Left lung (tissue), 10 donors: ENCODE data around the gene MBNL1. TPM values are rescaled to one million over a fixed set of nuclear protein-coding genes. Genes with fewer than 3 reads are reported as not detected.

Experiments
- ATAC-seq: fragments of 200-7000 bp; cut with Tn5 transposase; one replicate; pipeline ENCODE4 v1.9.1; 2020; ENCODE audit warnings: moderate library complexity
- DNase-seq, 4 donors: peaks; one replicate each; pipeline ENCODE4 v3.0.0-alpha.2; 2013 to 2020
- H3K27ac ChIP-seq, 2 donors: fragments of 200-600 bp; sonication (generic) in 1 of 2; one replicate each; pipeline versions ENCODE4 v1.5.0 to v1.8.0; 2020 to 2021
- H3K27me3 ChIP-seq, 2 donors: fragments of 200-600 bp; sonication (generic) in 1 of 2; one replicate each; pipeline versions ENCODE4 v1.5.0 to v1.8.0; 2020 to 2021
- H3K36me3 ChIP-seq, 2 donors: fragments of 200-600 bp; sonication (generic) in 1 of 2; one replicate each; pipeline versions ENCODE4 v1.5.0 to v1.8.0; 2020 to 2021
- H3K4me1 ChIP-seq, 2 donors: fragments of 200-600 bp; one replicate each; pipeline ENCODE4 v1.8.0; 2021
- H3K4me3 ChIP-seq, 2 donors: fragments of 200-600 bp; sonication (generic) in 1 of 2; one replicate each; pipeline versions ENCODE4 v1.5.0 to v1.8.0; 2020 to 2021; ENCODE audit warnings: mild to moderate bottlenecking in 1 of 2
- H3K9me3 ChIP-seq, 2 donors: fragments of 200-600 bp; sonication (generic) in 1 of 2; one replicate each; pipeline versions ENCODE4 v1.5.0 to v1.8.0; 2020 to 2021
- intact Hi-C, 2 donors: fragments of 100-400 bp; cut with DNase I; formaldehyde crosslinking; loops; one replicate each; pipeline versions ENCODE4 v1.11.2 to v1.14.2; 2022
- polyA plus RNA-seq, 6 donors: library from polyadenylated mRNA; unstranded; fragments of 120-200 nt; gene quantifications; one replicate each; pipeline ENCODE4 v1.2.1, GENCODE V29; 2013; ENCODE audit not compliant: insufficient read length in 6 of 6
- total RNA-seq, 2 donors: library from RNA; stranded (reverse); fragmentation: NEBNext Ultra II Directional; extraction: Animal tissue kit (Norgen Biotek cat#: 25700); gene quantifications; one replicate each; pipeline ENCODE4 v1.2.1, GENCODE V29; 2021
- TF ChIP-seq, protein P1 (sequence below), 2 donors: fragments of 200-600 bp; sonication (generic) in 1 of 2; IDR thresholded peaks; one replicate each; pipeline versions ENCODE4 v1.5.0 to v1.8.0; 2021; ENCODE audit warnings: antibody characterized with exemption in 2 of 2
- donor health status: DM: no; HTN: yes; CAD: no.
- donor health status: DM: no; HTN: no; CAD: no.

MBNL1 gene
- total and polyA plus RNA-seq, 8 donors: 92.3 to 246 (median 109) TPM

GRCh38 chr3:152389316-152389934 is 120.7 kb downstream of the MBNL1 start:
- intact Hi-C loops: loop anchor here in 1 of 2 donors (10.0 kb wide), 1 partner anchor 55 kb away; no protein-coding TSS in a partner anchor
- Histone ChIP-seq H3K9me3 (no peaks in the 10 kb centered on the region), H3K27me3 (no peaks in the 10 kb centered on the region), H3K27ac (peak overlapping the region in 1 of 2 donors; percentile 60), H3K36me3 (no peaks in the 10 kb centered on the region), H3K4me3 (no peak overlapping the region), H3K4me1 (peaks cover 41 to 62% of the 10 kb centered on the region in 2 donors)
- DNase-seq (no peak), ATAC-seq (peak; percentile 16)
- TF ChIP-seq, protein P1, sequence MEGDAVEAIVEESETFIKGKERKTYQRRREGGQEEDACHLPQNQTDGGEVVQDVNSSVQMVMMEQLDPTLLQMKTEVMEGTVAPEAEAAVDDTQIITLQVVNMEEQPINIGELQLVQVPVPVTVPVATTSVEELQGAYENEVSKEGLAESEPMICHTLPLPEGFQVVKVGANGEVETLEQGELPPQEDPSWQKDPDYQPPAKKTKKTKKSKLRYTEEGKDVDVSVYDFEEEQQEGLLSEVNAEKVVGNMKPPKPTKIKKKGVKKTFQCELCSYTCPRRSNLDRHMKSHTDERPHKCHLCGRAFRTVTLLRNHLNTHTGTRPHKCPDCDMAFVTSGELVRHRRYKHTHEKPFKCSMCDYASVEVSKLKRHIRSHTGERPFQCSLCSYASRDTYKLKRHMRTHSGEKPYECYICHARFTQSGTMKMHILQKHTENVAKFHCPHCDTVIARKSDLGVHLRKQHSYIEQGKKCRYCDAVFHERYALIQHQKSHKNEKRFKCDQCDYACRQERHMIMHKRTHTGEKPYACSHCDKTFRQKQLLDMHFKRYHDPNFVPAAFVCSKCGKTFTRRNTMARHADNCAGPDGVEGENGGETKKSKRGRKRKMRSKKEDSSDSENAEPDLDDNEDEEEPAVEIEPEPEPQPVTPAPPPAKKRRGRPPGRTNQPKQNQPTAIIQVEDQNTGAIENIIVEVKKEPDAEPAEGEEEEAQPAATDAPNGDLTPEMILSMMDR (IDR thresholded peaks at IDR 0.05): no peak

GRCh38 chr3:152390647-152391046 is 121.9 kb downstream of the MBNL1 start:
- ATAC-seq (no peak), DNase-seq (no peak)
- peaks cover 0 to 3% of the 10 kb centered on the region in 2 donors for H3K36me3 ChIP-seq
- no peak overlapping the region for H3K4me3 ChIP-seq
- intact Hi-C loops: no loop called here
- peak overlapping the region; percentile 13 to 49 for H3K27ac ChIP-seq
- H3K4me1 ChIP-seq: peaks cover 41 to 56% of the 10 kb centered on the region in 2 donors
- no peaks in the 10 kb centered on the region for H3K27me3 ChIP-seq
- no peaks in the 10 kb centered on the region for H3K9me3 ChIP-seq
- TF ChIP-seq, protein P1 (IDR thresholded peaks at IDR 0.05): no peak

DNA sequence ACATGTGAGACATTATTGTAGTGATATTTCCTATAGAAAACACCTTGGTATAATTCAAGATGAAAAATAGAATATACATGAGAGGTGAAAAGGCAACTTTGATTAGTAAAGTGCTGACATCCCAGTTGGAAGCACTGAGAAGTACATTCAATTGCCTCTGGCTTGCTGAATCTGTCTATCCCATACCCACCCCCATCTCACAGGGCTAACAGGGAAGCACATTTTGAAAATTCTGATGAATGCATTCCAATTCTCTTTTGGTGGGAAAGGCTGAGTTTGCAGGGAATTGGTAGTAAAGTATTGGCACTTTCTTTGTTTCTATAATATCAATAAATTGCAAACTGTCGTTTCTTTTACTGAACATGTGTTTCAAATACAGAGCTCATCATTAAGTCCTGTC is 122.9 kb downstream of the MBNL1 start:
- ATAC-seq (peak; percentile 21), DNase-seq (no peak)
- H3K9me3 ChIP-seq: no peaks in the 10 kb centered on the region
- H3K27me3 ChIP-seq: no peaks in the 10 kb centered on the region
- intact Hi-C loops: no loop called here
- TF ChIP-seq, protein P1 (IDR thresholded peaks at IDR 0.05): no peak
- H3K4me3 ChIP-seq: no peak overlapping the region
- H3K4me1 ChIP-seq: peaks cover 33 to 55% of the 10 kb centered on the region in 2 donors
- peak overlapping the region in 1 of 2 donors; percentile 49 for H3K27ac ChIP-seq
- H3K36me3 ChIP-seq: peaks cover 0 to 13% of the 10 kb centered on the region in 2 donors

DNA sequence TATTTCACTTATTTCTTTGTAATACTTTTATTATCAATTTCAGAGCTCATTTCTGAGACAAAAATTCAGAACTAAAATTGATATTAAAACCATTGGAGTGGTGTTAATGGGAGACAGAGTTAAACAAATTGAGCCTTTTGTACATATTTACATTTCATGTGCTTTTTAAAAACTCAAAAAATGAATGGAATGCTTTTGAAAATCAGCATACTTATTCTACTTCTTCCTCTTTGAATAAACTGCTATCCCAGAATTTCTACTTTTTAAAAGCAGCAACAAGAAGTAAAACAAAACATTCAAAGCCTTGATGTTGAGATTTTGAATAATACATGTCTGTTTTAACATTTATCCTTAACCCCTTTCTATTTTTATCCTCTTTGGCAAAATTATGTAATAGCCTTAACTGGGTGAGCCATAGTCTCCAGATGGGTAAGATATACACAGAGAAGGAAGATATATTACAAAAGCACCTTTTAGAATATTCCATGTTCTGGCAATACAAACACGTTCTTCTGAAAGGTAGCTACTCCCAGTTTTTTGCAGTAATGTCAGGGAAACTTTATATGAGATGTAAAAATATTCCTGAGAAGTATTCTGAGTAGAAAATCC is 123.6 kb downstream of the MBNL1 start:
- TF ChIP-seq, protein P1 (IDR thresholded peaks at IDR 0.05): no peak
- no peaks in the 10 kb centered on the region for H3K9me3 ChIP-seq
- ATAC-seq (peak; percentile 22), DNase-seq (no peak)
- H3K27ac ChIP-seq: peak overlapping the region; percentile 18 to 49
- intact Hi-C loops: no loop called here
- peaks cover 27 to 53% of the 10 kb centered on the region in 2 donors for H3K4me1 ChIP-seq
- H3K27me3 ChIP-seq: no peaks in the 10 kb centered on the region
- H3K4me3 ChIP-seq: no peak overlapping the region
- H3K36me3 ChIP-seq: peaks cover 0 to 17% of the 10 kb centered on the region in 2 donors

- Histone ChIP-seq H3K27ac (no peak overlapping the region), H3K4me3 (no peak overlapping the region), H3K9me3 (no peaks in the 10 kb centered on the region), H3K27me3 (no peaks in the 10 kb centered on the region), H3K36me3 (peaks cover 0 to 17% of the 10 kb centered on the region in 2 donors), H3K4me1 (peaks cover 37 to 57% of the 10 kb centered on the region in 2 donors)
- no peak for DNase-seq
- TF ChIP-seq, protein P1 (IDR thresholded peaks at IDR 0.05): no peak
- ATAC-seq: no peak
- intact Hi-C loops: no loop called here
Measured at GRCh38 chr3:152394246-152394645, 125.5 kb downstream of the MBNL1 start.
